EL (cell line): ENCODE results near the gene GPD1.

Experiments
- DNase-seq: peaks from one replicate; pipeline ENCODE4 v3.0.0-alpha.2; 2016

GPD1 gene

DNA sequence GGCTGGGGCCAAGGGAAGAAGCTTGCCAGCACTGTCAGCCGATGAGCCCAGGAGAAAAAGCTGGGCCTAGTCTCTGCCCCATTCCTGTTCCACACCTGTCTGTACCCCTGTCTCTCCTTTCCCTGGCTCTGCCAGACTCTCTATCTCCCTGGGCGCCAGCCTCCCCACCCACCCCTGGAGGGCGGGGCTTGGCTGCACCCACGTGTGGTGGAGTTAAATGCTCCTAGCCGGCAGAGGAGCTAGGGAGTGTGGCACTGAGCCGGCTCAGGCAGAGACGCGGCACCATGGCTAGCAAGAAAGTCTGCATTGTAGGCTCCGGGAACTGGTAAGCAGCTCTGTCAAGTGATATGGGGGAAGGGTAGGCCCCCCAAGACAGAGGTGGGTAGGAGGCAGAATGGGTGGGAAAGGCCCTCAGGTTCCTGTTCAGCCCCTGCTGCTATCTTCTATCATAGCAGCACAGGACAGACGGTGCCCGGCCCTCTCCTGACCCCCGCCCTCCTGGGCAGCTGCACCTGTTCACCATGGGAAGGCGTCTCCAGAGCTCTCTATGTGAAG lies at the start of gene GPD1:
TSS of gene GPD1 (plus strand) at position 242 of the 555 bp plus-strand sequence. CDS start at position 285, 43 bp downstream.
- peak; percentile 45 for DNase-seq

DNA sequence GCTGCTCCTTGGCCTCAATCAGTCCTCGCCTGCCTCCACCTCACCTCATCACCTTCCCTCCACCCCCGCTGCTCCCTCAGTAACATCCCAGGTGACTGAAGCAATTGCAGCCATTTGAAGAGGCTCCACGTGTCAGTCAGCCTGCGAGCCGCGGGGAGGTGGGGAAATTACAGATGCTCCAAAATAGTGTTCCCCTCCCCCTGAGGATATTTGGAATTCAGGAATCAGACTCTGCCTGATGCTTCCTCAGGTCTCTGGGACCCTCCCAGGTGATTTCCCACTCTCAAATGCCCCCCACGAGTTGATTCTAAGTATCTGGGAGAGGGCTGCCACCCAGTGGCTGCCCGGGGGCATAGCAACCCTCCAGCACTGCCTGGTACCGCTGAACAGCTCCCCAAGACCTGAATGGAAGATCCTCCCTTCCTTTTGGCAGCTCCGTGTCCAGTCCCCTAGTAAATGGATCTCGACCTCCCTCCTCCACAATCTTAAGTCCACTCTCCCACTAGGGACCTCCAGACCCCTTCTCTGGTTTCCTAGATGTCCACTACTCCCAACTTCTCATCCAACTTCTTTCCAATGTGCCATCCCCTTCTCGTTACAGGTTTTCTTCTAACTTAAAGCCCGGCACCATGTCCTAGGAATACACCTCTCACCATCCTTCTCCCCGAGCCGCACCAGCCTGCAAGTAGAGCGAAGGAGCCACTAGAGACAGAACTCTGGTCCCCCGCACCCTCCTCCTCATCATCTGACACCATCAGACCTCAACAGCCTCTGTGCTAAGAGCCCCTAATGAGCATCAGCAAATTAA lies 47.8 kb upstream of the GPD1 start:
- peak; percentile 48 for DNase-seq

DNA sequence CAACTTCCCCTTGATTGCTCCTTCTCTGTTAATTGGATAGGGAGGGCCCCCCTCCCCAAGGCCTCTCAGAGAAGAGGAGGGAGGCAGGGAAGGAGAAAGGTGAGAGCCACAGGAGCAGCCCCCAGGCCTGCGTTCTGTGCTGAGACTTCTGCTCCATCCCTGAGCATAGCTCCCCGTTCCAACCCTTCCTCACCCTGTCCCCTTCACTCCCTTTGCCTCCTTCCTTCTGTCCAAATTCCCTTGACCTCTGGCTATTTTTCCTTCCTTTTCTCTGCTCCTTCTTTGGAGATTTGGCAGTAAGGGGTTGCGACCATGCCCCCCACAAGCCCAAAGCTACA lies 47.2 kb upstream of the GPD1 start:
- no peak for DNase-seq

DNA sequence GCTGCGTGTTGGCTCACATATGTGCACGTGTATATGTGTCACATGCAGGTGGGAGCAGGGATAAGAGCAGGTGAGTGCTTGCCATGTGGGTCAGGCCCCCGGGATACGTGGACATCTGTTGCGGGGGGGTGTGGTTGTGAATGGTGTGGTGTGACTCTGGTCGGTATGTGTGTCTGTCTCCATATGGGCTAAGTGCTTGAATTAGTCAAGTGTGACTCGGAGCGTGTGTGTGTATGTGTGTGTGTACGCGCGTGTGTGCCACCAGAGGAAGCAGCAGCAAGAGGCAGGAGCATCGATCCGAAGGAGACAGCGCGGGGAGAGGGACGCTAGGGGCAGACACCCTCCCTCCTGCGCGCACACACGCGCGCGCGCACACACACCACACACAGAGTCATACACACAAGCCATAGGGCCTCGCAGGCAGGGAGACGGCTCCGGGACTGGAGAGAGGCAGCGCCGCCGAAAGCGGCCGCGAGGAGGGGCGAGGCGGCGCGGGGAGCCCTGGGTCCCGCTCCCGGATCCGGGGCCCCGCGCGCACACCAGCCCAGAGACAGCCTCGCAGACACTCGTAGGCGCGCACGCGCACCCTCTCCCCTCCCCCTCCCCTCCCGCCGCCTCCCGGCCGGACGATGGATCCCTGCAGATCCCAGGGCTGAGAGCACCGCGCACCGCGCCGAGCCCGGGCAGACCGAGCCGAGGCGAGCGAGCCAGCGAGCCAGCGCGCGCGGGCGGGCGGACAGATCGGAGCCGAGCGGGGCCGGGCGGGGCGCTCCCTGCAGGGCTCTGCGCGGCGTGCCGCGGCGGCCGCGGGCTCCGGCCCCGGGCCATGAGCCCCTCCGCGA lies 46.6 kb upstream of the GPD1 start, which contains the start of gene ASIC1:
TSS of gene ASIC1 (plus strand) at position 597 of the 842 bp plus-strand sequence. CDS start 1,171 bp downstream, outside the sequence.
- peak; percentile 69 for DNase-seq

DNA sequence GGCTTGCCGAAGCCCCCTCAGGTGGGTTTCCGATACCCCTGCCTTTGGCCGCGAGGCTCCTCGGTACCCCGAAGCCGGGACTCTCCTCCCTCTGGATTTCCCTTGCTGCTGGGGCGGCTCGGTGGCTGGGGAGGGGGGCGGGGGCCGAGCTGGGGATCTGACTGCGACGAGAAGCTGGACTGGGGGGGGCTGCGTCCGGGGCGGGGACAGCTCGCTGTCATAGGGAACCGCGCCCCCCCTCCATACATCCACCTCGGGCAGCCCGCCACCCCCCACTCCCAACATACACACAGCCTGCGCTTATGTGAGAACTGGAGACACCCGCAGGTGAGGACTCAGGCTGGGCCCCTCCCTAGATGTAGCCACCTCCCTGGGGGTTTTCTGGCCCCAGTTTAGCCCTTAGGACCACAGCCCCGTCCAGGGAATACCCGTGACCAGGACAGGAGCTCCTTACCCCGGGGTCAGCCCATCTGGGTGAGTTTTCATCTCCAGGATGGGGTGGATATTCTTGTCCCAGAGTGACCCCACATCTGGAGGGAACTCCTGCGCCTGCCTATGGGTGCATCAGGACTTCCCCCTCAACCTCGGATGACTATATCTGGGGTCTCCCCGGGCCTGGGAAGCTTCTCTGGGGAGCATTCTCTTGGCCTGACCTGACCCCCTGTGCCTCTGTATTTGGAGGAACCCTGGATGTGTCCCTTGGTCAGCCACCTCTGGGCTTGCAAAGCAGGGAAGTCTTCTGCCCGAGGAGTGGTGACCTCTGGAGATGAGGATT lies 45.7 kb upstream of the GPD1 start:
- no peak for DNase-seq

DNA sequence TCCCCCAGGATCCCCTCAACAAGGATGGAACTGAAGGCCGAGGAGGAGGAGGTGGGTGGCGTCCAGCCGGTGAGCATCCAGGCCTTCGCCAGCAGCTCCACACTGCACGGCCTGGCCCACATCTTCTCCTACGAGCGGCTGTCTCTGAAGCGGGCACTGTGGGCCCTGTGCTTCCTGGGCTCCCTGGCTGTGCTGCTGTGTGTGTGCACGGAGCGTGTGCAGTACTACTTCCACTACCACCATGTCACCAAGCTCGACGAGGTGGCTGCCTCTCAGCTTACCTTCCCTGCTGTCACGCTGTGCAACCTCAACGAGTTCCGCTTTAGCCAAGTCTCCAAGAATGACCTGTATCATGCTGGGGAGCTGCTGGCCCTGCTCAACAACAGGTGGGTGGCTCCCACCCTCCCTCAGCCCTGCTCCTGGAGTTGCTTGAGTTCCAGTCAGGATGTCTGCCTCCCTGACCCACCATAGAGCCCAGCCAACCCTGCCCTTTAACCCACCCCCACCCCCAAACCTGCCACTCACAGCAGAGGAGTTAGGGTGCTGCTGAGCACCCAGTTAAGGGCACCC lies 45.0 kb upstream of the GPD1 start:
- DNase-seq, result no peak

DNA sequence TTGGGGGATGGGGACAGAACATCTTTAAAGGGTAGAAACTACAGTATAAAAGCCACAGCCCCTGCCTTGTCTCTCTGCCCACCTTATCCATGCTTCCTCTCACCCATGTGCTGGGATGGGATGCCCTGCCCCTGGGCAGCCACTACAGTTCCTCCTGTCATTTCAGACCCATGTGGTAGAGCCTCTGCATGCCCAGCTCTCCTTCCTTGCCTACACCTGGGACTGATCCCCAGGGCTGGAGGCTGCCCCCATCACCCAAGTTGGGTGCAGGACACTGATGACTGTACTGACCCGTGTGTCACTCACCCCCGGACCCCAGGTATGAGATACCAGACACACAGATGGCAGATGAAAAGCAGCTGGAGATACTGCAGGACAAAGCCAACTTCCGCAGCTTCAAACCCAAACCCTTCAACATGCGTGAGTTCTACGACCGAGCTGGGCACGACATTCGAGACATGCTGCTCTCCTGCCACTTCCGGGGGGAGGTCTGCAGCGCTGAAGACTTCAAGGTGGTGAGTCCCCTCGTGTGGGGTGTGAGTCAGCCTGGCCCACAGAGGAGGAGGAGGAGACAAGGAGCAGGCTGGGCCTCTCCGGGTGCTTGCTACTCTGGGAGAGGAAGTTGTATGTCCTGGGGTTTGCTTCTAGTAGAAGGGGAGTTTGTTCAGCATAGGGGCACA lies 44.2 kb upstream of the GPD1 start:
- DNase-seq, result peak; percentile 52

DNA sequence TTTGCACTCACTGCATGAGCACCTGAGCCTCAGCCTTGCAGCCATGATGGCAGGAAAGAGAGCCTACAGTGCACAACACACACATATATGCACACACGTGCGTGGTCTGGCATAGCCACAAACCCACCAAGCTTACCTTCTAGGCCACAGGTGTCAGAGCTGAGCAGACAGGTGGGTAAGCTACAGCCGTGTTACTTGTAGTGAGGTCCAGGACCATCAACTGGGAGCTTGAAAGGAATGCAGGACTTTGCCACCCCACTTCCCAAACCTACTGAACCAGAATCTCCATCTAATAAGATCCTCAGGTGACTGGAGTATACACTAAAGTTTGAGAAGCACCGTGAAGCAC lies 43.7 kb upstream of the GPD1 start:
- DNase-seq, result no peak

DNA sequence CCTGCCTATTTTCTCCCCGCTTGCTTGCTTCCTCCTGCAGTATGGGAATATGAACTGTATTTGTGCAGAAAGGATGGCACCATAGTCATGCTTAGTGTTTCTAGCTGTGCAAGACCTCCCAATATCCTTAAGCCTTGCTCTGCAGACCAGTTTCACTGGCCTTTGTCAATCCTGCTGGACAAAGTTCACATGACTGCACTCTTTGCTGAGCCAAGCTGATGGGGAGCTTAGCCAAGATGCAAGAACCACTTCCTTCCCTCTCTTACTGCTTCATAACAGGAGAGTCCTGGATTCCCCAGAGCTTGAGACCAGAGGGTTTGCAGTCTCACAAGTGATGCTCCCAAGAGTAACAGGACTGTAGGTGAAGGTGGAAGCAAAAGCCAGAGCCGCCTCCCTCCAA lies 42.6 kb upstream of the GPD1 start:
- no peak for DNase-seq

DNA sequence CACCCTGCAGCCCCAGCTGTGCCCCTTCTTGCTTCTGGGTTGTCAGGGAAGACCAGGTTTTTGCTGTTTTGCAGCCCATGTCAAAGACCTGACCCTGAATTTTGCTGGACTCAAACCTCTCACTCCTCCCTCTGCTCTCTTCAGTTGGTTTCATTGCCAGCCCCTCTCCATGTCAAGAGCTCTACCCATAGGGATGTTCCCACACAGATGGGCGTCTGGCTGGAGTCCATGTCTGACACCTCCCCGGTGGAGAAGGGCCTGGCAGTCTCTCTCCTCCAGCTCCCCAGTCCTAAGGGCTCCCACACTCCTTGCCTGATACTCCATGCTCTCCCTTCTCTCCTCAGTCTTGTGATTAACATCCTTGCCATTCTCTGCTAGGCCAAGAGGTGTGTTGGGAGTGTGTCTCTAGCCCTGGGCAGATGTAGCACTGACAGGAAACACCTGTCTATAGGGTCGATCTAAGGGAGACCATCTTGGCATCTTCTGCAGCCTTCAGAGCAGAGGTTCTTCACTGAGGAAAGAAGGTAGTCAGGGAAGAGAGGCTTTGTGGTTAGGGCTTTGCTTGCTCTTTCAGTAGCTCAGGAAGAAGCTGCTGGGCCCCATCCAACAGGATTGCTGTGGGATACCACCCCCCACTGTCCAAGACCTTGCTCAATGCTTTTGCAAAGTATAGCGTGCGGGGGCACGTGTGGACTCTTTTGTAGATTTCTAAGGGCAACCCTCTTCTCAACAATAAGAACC lies 41.7 kb upstream of the GPD1 start:
- DNase-seq, result no peak

DNA sequence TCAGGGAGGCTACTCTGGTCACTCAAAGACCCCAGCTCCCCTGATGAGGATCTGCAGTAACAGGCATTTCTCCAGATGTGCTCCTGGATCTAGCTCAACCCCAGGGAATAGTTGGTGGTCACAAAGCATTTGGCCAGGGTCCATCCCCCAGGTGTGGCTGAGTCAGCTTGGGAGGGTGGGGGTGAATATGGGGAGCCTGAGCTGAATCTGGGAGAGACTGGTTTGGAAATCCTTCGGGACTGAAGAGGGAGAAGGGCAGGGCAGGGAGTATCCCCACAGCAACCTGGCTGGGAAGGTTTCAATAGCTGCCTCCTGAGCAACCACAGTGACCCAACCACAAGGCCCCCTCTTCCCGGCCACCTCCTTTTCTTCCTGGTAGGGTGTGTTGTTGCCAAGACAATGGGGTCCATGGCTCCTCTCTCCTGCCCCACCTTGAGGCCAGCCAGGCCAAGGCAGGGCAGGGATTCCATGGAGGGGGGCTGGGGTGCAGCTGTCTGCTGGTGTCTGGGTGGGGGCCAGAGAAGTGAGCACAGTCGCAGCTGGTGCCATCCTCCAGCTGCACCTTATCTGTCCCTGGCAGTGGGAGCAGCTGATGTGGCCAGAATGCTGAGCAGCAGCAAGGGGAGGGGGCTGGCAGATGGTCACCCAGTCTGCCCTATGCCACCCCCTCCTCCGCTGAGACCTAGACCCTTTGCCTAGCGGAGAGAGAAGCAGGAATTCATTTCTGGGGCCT lies 40.9 kb upstream of the GPD1 start:
- DNase-seq, result no peak

DNA sequence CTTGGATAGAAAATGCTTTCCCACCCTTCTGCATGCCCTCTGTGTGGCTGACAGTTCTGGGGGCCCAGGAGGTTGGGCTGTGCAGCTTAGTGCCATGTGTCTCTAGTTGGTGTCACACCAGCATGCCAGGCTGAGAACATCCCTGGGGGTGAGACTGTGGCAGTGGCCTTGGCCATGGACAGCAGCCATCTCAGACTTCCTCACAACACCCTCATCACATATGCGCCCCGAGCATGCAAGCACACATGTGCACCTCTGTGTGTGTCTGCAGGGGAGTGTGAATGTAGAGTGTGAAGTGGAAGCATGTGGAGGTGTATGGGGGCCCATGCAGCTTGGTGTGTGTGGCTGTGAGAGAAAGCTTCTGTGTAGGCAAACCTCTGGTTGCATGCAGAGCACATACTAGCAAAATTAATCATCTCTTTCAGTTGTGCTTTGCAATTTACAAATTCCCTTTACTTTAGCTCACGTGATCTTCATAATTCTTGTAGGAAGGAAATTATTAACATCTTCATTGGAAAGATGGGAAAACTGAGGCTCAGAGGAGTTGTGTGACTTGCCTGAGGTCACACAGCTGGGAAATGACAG lies 38.0 kb upstream of the GPD1 start:
- no peak for DNase-seq

DNA sequence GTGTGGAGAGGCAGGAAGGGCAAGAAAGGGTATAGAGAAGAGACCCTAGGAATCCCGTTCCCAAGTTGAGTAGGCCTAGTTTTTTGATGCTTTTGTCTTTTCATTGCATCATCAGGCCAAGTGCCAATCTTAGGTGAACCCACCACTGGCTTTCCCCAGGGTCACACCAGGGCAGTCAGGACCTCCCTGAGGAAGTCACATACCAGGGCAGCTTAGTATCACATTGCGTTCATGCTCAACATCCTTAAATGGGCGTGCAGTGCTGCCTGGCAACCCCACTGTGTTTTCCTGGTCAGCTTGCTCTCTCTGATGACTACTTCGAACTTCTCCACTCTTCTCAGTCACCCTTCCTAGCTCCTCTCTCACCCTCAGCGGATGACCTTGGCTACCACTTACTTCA lies 37.4 kb upstream of the GPD1 start:
- DNase-seq, result peak; percentile 86

DNA sequence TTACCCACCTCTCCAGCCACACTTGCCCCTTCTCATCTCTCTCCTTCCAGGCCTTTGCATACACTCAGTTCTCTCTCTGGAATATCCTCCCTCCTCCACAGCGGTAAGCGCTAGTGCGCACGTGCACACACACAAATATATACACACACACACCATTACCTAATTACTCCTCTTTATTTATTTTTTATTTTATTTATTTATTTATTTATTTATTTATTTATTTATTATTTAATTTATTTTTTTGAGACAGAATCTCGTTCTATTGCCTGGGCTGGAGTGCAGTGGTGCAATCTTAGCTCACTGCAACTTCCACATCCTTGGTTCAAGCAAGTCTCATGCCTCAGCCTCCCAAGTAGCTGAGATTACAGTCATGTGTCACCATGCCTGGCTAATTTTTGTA lies 34.7 kb upstream of the GPD1 start:
- no peak for DNase-seq

DNA sequence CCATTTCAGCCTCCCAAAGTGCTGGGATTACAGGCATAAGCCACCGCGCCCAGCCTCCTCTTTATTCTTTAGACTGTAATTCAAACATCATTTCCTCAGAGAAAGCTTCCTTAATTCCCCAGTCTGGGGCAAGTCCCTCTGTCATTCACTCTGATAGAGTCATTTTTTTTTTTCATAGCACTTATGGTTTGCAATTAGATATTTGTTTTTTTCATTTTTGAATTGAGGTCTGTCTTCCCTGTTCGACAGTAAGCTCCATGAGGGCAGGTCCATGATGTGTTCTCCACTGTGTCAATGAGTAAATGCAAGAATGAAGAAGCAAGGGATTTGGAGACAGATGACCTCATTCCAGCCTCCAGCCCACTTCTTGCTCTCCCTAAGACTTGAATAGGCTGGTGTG lies 34.3 kb upstream of the GPD1 start:
- DNase-seq, result no peak

DNA sequence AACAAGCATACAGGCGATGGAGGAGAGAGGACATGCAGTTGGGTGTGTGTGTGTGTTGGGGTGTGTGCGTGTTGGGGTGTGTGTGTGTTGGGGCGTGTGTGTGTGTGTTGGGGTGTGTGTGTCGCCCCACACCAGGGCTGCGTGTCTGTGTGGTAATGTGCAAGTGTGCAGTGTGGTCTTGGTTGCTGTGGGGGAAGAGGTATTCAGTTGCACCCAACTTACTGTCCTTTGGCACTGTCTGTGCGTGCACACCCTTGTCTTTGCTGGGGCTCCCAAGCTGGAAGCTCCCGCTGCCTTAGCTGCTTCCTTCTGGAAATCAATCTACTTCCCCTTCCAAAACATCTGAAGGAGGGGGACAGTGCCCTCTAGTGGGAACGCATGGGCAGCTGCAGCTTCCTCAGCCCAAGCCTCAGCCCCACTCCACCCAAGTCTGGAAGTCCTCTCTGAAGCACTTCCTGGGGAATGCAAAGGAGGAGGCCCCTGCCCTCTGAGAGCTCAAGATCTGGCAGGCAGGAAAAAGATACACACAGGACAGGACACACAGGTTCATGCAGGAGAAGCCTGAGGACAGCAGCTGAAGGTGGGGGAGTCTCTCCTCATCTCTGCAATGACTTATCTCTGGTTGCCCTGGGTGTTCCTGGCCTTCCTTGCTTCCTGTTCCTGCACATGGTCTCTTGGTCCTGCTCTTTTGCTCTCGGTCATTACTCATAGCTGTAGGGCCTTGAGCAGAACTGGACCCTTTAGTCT lies 33.3 kb upstream of the GPD1 start:
- DNase-seq, result peak; percentile 85

DNA sequence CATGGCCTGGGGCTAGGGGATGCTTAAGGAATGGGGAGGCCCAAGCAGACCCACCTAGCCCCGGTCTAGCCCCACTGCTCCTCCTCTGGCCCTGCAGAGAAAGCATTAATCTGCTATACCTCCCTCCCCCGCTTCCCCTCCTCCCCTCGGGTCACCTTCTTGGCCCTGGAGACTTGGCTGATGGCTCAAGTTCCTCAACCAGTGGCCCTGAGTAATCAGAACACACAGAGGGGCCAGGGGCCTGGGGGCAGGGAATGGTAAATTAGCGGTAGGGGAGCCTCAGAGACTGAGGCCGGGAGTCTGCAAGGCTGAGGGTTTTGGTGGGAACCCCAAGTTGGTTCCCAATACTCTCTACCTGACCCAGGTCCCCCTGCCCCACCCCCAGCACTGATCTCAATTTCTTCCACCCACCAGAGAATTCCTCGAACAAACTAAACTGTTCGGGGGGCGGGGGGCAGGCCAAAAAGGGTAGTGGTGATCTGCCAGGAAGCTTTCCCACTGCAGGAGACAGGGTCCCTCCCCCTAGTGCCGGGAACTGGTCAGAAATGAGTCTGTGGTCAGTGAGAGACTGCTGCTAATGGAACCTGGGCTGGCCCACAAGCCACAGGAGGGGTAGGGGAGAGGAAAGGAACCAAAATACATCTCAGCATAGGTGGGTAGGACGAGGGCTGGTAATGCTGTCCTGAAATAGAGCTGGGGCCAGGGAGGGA lies 31.5 kb upstream of the GPD1 start:
- DNase-seq, result no peak

DNA sequence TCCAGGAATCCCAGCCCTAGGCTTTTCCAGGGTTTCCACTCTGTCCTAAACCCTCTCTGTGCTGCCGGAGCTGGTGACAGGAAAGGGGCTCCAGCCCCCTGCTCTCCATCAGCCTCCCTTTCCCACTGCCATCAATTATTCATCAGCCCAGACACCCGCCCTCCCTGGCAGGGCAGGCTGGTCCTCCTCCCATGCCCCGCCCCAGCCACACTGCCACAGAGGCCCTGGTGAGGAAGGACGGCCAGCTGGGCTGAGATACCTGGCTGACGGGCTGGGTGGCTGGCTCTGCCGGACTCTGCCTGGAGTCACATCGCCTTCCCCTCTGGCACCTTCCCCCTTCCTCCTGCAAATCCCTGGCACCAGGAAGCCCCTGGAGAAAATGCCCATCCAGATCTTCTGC lies 30.6 kb upstream of the GPD1 start:
- DNase-seq, result no peak

DNA sequence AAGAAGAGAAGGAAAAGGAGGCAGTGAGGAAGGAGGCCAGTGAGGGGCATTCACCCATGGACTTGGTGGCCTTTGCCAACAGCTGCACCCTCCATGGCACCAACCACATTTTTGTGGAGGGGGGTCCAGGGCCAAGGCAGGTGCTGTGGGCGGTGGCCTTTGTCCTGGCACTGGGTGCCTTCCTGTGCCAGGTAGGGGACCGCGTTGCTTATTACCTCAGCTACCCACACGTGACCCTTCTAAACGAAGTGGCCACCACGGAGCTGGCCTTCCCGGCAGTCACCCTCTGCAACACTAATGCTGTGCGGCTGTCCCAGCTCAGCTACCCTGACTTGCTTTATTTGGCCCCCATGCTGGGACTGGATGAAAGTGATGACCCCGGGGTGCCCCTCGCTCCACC lies 30.1 kb upstream of the GPD1 start:
- no peak for DNase-seq
